NCI-H1105 (cell line): ENCODE data around the gene OVAAL.
"Not testable (repeated sequence)": the region's sequence is repeated elsewhere in the genome, so short reads cannot be mapped to it uniquely, and the experiment has no call there.

Experiments
- DNase-seq: peaks from one replicate; lab custom pipeline; 2025; lab: John Stamatoyannopoulos, UW

The OVAAL gene

DNA sequence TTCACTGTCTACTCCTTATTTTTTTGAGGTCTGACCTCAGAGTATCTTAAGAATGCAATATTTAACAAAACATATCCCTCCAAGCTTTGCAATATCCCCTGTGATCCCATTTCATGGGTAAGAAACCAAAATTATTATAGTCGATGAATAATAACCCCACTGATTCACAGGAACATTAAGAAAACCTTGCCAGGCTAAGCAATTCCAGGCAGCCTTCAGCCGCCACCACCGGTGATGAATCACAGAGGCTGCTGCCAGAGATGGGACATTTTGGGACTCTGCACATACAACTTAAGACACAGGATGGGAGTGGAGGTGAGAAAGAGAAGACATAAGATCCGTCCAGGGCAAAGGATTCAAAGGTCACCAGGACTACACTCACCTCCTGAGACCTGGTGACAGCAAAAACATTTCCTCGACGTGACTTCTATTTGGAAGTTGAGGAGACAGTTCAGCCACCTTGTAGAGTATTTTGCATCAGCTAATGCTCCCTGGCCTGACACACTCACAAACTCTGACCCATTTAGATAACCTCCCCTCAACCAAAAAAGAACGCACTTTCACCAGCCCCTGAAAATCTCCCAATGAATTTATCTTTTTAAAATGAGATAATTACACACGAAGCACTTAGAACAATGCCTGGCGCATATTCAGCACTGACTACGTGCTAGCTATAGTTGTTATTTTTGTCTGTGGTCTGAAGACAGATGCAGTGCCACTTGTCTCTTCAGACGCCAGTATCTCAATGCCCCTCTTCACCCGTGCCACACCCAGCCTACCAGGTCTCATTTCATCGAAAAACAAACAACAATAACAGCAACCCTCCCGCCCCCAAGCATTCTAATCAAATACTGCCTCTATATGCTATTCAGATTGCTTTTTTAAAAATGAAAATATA is 17.8 kb upstream of the OVAAL start:
- DNase-seq, result no peak

DNA sequence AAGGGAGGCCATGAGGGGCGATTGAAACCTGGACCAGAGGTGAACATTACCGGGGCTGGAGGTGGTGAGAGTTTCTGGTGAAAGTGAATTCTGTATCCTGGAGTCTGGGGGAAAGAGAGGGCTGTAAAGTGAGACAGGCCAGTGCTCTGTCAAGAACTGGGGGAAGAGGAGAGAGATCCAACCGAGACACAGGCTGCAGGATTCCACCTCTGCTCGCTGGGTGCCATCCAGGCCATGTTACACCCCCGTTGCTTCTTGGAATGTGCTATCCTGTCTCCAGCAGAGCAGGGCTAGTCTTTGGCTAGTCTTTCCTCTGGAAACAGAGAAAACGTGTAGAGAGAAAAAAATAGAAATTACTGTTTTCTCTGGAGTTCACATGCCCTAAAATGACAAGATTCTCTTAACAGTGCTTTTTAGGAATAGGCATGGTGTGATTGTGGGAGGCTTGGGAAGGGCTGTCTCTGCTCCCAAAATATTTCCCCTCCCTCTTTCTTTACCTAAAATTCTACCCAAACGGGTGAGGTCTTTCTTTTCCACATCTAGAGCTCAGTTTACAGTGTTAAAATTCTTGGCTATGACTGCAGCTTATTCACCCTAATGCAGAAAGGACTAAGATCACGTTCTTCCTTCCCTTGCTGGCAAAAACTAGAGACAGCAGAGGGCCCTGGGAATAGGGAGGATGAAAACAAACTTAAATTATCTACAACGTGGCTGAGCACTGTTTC is 16.5 kb upstream of the OVAAL start:
- no peak for DNase-seq

DNA sequence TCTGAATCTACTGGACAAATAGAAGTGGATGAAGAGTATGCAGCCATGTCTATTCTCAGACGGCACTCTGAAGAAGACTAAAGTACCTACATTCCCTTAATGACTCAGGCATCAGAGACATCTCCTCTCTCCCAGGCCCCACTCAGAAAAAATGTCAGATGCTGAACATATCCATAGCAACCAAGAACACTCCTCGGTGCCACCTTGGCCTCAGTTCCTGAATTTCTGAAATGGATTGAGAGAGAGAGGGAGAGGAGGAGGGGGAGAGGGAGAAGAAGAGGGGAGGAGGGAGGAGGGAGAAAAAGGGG is 16.0 kb upstream of the OVAAL start:
- DNase-seq, result no peak

DNA sequence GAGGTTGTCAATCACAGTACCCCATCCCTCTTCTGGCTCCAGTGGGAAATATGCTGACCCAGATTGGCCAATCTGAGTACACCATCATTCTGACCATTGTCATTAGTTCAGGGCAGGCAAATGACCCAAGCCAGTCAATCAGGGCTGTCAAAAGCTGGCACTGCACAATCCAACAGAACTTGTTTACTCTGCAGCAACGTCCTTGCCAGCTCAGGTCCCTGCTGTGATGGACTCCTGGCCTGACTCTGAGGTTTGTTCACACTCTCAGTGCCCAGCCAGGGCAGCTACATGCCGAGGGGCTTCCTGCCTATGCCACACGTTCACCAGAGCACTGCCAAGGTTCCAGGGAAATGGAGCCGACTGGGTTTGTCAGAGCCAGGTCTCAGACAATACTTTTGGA is 14.7 kb upstream of the OVAAL start:
- no peak for DNase-seq

DNA sequence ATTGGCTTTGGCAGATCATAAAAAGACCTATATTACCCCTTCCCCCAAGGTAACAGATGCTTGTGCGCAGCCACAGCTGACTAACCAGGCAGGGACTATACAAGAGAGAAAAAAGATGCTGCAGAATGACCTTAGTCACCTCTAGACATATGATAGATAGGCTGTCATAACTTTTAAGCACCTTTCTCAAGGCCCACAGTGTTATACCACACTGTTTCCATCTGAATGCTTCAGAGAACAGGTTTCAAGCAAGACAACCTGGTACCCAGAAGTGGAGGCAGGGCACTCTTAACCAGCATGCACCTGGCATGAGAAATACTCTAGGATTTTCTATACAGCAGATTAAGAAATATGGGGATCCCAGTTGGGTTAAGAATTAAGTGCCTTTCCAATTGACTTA is 12.8 kb upstream of the OVAAL start:
- no peak for DNase-seq

DNA sequence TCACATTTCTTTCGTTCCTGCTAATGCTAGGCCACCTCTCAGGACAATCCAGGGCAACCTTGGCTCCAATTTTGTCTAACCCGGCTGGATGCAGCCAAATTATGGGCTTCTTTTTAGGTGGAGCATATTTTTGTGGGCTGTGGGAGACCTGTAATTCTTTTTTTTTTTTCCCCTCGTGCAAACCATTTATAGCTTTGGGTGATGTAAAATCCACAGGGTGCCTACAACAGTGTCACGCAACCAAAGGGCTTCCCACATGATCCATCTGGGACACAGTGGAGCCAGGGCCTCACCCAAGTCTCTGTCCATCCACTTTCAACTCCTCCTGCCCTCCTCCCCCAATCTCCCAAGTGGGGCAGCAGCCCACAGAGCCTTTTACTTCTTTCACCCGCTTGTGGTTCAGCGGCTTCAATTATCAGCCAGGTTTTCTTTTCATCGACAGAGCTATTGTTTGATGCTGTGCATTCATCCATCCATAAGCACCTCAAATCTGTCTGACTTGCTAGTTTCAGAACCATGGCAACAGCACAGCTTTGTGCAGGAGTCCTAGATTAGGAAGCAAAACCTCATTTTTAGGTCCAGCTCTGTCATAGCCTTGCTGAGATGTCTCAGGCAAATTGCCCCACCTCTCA is 10.0 kb upstream of the OVAAL start:
- DNase-seq, result peak; percentile 37

DNA sequence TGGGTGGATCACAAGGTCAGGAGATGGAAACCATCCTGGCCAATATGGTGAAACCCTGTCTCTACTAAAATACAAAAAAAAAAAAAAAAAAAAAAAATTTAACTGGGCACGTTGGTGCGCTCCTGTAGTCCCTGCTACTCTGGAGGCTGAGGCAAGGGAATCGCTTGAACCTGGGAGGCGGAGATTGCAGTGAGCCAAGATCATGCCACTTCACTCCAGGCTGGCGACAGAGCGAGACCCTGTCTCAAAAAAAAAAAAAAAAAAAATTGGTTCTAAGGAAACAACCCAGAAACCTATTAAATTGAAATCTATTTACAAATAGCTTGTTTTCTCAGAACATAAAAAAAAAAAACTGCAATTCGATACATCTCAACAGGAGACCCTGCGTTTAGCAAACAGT is 9.0 kb upstream of the OVAAL start:
- DNase-seq, result not testable (repeated sequence)

DNA sequence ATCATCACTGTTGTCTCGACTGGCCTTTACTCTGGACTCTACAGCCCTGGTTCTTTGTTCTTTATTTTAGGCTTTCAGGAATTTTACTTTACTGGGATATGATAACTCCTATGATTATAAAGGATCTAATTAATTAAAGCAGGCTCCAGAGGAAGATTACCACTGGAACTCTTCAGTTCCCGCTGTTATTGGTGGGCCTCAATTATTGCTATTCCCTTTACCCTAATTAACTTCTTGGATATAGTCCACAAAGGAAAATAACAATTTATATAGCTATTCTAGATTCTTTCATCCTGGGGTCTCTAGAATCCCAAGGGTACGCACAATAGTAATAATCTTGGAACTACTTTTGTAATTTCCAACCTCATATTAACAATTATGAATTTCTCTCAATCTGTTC is 8.5 kb upstream of the OVAAL start:
- no peak for DNase-seq

DNA sequence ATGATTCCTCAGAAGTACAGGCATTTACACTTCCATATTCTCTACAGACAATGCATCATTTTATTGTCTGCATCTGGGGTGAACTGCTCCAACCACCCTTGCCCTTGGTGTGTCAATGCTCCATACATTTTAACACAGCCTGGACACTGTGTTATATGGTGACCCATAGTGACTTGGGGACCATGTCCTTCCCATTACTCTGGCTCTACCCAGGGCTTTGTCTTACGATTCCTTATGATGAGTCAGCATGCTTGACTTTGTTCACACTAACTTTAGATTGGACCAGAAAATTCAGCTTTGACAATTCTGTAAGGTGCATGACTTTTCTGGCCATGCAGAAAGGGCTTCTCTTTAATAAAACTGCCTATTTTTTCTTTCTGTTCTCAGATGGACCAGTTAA is 6.8 kb upstream of the OVAAL start:
- no peak for DNase-seq

DNA sequence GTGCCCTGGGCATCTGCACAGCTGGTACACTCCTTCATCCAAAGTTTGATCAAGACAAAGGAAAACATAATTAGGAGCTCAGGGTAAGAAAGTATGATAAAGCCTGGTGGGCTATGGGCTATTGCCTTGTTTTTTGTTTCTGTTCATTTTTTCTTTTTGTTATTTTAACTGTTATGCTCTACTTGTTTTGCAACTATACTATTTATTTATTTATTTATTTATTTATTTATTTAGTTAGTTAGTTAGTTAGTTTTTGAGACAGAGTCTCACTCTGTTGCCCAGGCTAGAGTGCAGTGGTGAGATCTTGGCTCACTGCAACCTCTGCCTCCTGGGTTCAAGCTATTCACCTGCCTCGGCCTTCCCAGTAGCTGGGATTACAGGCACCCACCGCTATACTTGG is 5.7 kb upstream of the OVAAL start:
- DNase-seq, result not testable (repeated sequence)

DNA sequence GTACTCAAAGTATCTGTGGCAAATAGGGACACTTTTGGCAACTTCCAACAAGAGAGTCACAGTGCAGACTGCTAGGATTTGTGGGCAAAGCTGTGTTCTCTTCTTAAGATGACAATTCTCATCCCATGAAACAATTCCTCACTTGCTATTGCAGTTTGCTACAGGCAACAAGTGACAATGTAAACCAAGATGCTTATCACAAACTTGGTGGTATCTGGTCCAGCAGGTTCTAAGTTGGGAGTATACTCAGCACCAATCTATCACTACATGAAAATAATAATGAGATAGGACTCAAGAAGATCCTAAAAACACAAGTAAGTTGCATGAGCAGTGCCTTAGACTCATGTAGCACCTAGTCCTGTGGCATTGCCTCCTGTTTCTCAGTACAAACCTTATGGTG is 3.4 kb upstream of the OVAAL start:
- no peak for DNase-seq

DNA sequence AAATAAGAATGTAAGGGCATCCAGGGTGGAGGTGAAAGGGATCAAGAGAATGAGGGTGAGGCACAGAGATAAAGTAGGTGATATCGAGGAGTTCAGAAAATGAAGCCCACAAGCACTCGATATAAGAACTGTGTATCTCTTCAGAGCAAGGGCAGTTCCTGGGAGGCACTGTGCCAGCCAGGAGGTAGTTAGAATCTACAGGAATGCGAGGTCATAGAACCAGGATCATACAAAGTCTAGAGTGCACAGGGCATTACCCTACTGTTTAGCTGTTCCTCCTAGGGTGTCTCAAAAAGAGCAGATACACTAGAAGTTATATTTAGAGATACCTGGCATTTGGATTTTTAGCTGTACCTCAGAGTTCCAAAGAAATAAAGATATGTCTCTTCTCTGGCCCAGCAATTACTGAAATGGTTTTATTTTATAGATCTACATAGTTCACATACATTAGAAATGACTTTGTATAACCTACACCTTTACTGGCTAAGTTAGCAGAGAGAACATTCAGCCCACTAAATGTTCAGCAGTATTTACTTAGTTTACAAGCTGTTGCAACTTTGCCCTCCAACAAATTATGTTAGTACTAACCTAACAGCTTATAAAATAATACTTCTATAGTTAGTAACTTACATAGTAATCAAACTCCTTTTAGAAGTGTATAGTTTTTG is 1.6 kb downstream of the OVAAL start:
- DNase-seq, result no peak

DNA sequence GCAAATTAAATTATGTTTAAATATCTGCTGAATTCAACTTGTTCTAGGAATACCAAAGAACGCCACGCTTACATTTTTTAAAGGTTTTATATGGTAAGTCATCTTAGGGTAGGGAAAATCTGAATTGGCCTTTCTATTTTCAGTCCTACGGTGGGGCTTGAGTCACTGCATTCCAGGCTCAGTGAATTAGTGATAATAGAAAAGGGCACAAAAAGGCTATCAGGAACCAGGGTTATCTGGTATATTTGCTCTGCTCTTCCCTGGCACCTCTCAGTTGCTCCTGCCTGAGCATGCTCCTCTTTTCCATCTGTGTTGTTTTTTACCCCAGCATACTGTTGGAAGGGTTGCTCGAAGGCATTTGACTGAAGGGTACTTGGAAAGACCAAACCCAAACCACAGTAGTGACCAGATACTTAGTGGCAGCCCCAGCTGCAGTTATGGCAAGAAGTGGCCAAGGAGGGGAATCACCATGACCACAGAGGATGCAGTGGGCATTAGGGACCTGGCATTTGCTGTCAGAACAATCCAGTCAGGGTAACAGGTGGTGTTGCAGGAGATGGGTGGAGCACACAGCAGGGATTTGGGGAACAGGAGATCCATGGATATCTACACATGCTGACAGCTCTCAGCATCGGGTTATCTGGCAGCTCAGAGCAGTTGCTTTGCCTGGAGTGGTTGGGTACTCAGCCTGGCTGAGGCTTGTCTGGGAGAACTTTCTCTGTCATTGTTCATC is 2.3 kb downstream of the OVAAL start:
- no peak for DNase-seq

DNA sequence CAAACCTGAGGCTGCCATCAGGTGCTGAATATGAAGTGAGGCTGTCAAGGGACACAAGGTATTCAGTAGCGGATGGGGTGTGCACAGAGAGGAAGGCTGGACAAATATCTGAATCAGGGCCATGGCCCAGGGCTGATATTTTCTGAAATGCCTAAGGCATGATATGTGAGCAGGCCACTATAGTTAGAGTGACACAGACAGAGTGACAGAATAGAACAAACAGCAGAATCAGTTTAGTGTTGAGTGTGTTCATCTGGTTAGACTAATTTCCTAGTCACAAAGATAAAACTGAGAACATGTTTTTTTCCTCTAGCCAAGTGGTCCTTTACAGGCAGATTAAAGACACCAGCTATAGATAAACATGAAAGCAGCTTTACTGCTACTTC is 3.9 kb downstream of the OVAAL start:
- no peak for DNase-seq

DNA sequence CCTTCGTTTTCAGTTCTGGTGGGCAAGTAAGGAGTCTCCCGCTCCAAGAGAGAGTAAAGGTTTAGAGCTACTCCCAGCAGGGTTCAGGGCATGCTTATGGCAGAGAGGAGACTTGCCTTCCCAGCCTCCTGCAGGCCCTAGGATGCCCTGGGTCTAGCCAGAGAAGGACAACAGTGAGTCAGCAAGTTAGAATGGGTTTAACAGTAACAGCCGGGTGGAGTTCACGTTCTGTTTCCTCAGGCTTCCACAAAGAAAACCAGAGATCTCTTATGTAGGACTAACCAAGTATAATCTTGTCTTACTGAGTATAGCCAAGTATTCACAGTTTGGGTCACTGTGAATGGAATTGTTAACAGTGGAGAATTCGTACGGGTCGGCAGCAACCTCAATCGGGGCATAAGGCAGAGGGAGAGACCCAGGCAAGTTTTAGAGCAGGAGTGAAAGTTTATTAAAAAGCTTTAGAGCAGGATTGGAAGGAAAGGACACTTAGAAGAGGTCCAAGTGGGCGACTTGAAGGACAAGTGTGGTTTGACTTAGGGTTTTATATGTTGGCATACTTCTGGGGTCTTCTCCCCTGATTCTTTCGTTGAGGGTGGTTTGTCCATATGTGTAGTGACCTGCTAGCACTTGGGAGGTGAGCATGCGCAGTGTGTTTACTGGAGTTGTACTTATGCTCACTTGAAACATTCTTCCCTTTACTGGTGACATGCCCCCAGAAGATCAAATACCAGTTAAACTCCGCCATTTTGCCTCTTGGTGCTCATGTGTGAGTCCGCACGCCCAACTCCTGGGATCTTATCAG is 4.5 kb downstream of the OVAAL start:
- DNase-seq, result no peak

DNA sequence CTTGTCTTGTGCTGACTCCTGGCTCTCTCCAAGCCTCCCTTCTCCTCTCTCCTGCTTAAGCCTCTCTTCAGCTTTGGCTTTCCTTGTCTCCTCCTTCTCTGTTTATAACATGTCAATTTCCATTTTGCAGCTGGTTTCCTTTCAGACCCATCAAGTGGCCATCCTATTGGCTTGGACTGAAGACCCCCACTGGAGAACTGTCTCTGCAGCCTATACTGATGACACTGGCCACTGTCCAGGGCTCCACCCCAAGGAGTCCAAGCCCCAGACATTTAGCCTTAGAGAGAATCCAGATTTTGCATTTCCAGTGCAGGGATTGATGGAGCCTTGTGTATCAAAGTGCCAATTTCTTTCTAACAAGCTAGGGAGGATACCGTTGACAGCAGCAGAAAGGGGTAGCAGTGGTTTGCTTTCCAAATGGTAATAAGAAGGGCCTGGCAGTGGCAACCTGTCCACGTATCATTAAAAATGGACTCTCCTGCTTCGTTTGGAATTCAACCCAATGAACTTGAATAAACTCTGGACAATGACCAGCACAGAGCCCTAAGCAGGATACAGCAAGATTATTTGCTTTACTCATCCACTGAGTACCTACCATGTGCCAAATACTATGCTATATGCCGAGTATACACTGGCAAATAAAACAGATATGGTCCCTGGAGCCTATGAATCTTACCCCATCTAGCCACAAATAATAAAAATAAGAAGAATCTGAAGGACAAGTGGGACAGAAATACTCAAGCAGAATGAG is 6.5 kb downstream of the OVAAL start:
- no peak for DNase-seq

DNA sequence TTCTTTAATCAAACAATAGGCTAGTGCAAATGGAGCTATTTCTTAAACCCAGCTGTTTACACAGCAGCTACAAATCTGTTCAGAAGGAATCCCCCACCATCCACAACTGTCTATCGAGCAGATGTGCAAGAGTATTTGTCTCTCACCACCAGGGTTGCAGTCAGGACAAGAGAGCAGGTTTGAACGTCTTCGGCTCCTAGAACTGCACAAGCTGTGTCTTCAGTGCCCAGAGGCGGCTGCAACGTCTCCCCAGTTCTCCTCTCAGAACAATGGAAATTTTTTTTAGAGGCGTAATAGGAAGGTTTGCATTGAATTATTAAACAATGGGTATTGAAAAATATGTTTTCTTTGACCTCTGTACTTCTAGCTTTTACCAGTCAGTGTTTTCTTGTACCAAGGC is 7.3 kb downstream of the OVAAL start:
- DNase-seq, result no peak

DNA sequence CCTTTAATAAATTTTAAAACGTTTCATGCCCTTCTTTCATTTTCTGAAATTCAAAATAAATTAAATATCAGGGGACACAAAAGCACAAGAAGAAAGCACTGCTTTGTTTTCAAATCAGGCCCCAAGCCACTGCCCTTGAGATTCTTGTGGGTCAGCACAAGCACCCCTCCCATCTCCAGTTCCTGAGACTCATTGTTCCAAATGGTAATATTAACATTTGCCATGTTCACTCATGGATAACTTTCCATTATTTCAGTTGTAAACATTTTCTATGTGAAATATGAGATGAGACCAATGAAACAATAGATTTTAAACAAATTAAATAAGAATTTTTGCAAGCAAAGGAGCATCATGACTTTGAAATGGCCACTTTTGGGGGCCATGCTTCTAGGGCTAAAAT is 7.7 kb downstream of the OVAAL start:
- DNase-seq, result no peak

DNA sequence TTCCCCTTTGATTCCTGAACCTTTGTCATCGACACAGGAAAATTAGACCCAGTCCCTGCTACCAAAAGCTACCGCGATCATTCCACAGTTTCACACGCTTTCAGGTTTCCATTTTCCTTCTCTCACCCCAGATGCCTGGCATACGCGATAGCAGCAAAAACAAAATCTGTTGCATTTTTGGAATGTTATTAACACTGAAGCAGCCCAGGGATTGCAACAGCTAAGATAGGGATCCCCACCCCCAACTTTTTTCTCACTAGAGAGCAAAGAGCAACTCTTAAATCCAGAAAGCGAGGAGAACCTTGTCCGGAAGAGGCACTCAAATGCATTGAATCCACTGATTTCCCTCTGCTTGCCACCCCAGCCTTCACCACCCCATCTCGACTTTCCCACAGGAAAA is 8.9 kb downstream of the OVAAL start:
- DNase-seq, result no peak

DNA sequence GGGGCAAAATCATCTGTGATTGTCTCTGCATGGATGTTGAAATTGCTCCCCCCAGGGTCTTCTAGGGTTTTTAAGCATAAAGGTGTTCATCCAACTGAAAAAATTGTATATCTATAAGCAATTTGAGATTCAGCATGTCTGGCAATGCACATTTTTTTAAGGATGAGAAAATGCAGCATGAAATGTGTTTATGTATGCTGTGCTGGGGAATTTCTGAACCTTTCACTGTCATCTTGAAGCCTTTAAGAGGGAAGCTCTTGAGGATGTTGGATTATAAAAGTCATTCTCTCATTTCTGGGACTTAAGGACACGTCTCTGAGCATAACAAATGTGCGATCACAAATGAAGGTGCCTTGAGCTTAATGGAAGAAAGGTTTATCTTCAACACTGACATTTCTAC is 9.4 kb downstream of the OVAAL start:
- no peak for DNase-seq
